Eye (tissue), 1 donor: ENCODE results near the gene CDH23.

Experiments
- DNase-seq: peaks from one replicate; pipeline ENCODE4 v3.0.0-alpha.2; 2015

The CDH23 gene

GRCh38 chr10:71750124-71750841, 353.6 kb downstream of the CDH23 start:
- DNase-seq, result no peak

- DNase-seq, result no peak
Measured at GRCh38 chr10:71750986-71751385, 354.3 kb downstream of the CDH23 start.

GRCh38 chr10:71751515-71752224, 354.9 kb downstream of the CDH23 start:
- no peak for DNase-seq

- no peak for DNase-seq
Measured at GRCh38 chr10:71752391-71753090, 355.8 kb downstream of the CDH23 start.

- DNase-seq, result no peak
Measured at GRCh38 chr10:71753091-71753959, 356.6 kb downstream of the CDH23 start.

- no peak for DNase-seq
Measured at GRCh38 chr10:71753960-71754505, 357.3 kb downstream of the CDH23 start.

- no peak for DNase-seq
Measured at GRCh38 chr10:71754562-71754961, 357.8 kb downstream of the CDH23 start.

- no peak for DNase-seq
Measured at GRCh38 chr10:71755179-71755879, 358.6 kb downstream of the CDH23 start.

- no peak for DNase-seq
Measured at GRCh38 chr10:71756311-71757191, 359.8 kb downstream of the CDH23 start.

GRCh38 chr10:71757399-71757922, 360.7 kb downstream of the CDH23 start:
- no peak for DNase-seq

GRCh38 chr10:71761105-71761511, 364.4 kb downstream of the CDH23 start:
- DNase-seq, result no peak

- DNase-seq, result no peak
Measured at GRCh38 chr10:71761541-71762113, 364.9 kb downstream of the CDH23 start.

- no peak for DNase-seq
Measured at GRCh38 chr10:71762324-71762723, 365.6 kb downstream of the CDH23 start.

GRCh38 chr10:71763352-71764127, 366.8 kb downstream of the CDH23 start:
- no peak for DNase-seq

- DNase-seq, result no peak
Measured at GRCh38 chr10:71765176-71765904, 368.6 kb downstream of the CDH23 start.

GRCh38 chr10:71765906-71766716, 369.4 kb downstream of the CDH23 start:
- no peak for DNase-seq

- DNase-seq, result peak; percentile 55
Measured at GRCh38 chr10:71766717-71767419, 370.1 kb downstream of the CDH23 start.
